GM12801 (cell line): Measurements from ENCODE around the gene ARRDC3.

ENCODE experiments used
- TF ChIP-seq, protein P1 (sequence below): IDR thresholded peaks from one replicate; pipeline ENCODE4 v1.5.1; 2011; ENCODE audit warnings: control low read depth; ENCODE audit not compliant: insufficient read length; ENCODE audit errors: extremely low read depth

Gene ARRDC3

DNA sequence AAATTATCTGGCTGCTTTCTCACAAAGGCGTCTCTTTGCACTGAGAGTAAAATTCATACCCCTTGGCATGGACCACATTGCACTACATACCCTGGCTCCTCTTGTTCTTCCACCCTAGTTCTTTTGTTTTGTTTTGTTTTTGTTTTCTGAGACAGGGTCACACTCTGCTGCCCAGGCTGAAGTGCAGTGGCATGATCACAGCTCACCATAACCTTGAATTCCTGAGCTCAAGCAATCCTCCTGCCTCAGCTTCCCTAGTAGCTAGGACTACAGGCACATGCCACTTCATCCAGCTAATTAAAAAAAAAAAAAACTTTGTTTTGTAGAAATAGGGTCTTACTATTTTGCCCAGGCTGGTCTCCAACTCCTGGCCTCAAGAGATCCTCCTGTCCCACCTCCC, 51.4 kb downstream of the ARRDC3 start:
- TF ChIP-seq, protein P1, sequence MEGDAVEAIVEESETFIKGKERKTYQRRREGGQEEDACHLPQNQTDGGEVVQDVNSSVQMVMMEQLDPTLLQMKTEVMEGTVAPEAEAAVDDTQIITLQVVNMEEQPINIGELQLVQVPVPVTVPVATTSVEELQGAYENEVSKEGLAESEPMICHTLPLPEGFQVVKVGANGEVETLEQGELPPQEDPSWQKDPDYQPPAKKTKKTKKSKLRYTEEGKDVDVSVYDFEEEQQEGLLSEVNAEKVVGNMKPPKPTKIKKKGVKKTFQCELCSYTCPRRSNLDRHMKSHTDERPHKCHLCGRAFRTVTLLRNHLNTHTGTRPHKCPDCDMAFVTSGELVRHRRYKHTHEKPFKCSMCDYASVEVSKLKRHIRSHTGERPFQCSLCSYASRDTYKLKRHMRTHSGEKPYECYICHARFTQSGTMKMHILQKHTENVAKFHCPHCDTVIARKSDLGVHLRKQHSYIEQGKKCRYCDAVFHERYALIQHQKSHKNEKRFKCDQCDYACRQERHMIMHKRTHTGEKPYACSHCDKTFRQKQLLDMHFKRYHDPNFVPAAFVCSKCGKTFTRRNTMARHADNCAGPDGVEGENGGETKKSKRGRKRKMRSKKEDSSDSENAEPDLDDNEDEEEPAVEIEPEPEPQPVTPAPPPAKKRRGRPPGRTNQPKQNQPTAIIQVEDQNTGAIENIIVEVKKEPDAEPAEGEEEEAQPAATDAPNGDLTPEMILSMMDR: no peak

DNA sequence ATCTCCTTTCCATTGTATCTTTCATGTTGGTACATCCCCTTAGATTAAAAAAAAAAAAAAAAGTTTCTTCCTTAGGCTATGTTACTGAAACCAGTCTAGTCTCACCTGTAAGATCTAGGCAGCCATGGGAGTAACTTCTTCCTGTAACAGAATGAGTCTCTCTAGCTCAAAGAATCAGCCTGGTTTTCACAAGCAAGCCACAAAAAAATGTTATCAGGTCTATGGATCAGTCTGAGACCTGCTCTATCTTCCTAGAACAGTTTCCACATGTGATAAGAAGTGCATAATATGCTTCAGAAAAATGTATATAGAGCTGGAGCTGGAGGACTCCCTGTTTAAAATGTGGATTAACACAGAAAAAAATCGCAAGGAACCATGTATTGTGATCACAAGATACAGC, 53.8 kb downstream of the ARRDC3 start:
- TF ChIP-seq, protein P1: no peak

DNA sequence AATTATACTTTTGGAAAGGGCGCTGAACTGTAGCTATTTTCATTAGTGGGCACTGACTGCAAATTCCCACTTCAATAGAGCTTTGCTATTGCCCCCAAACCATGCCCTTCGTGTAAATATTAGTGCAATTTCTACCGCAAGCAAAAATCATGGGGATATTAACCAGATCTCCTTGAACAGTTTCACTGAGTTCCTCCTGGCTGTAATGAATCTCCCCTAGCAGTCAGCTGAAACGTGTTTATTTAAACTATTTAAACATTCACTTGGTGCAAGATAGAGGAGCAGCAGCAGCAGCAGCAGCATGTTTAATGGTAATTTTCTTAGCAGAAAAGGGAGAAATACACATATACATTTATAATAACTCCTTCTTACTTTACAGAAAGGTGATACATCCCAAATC, 54.4 kb downstream of the ARRDC3 start:
- TF ChIP-seq, protein P1: no peak

DNA sequence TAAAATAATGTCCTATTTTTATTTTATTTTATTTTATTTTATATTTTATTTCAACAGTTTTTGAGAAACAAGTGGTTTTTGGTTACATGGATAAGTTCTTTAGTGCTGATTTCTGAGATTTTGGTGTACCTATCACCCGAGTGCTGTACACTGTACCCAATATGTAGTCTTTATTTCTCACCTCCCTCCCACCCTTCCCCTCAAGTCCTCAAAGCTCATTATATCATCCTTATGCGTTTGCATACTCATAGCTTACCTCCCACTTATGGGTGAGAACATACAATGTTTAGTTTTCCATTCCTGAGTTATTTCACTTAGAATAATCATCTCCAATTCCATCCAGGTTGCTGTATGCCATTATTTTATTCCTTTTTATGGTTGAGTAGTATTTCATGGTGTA, 63.5 kb downstream of the ARRDC3 start:
- TF ChIP-seq, protein P1: no peak

DNA sequence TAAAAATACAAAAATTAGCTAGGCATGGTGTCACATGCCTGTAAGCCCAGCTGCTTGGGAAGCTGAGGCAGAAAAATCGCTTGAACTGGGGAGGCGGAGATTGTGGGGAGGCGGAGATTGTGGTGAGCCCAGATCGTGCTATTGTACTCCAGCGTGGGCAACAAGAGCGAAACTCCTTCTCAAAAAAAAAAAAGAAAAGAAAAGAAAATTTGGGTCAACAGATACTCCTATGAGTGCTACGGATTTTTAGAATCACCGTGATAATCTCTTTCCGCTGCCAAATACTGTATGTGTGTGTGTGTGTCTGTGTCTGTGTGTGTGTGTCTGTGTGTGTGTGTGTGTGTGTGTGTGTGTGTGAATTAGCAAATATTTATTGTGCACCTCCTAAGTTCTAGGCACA, 64.4 kb downstream of the ARRDC3 start:
- TF ChIP-seq, protein P1: no peak
